Trophoblast cell (in vitro differentiated cells and primary cell): ENCODE data around the gene EMILIN1.

Experiments
- DNase-seq, 2 donors: peaks; one replicate each; pipeline ENCODE4 v3.0.0-alpha.2; 2016
- H2AFZ ChIP-seq: 2 replicates; pipeline ENCODE4 v1.6.1; 2013; ENCODE audit warnings: low read length, moderate library complexity, mild to moderate bottlenecking; ENCODE audit not compliant: insufficient read depth, poor library complexity
- H2AK5ac ChIP-seq: 2 replicates; pipeline ENCODE4 v1.6.1; 2013; ENCODE audit warnings: mild to moderate bottlenecking, low read length
- H2BK120ac ChIP-seq: 2 replicates; pipeline ENCODE4 v1.6.1; 2013; ENCODE audit warnings: low read length, mild to moderate bottlenecking, moderate library complexity; ENCODE audit not compliant: insufficient read depth, poor library complexity
- H2BK12ac ChIP-seq: 2 replicates; pipeline ENCODE4 v1.6.1; 2013; ENCODE audit warnings: mild to moderate bottlenecking, low read length, moderate library complexity
- H2BK5ac ChIP-seq: 2 replicates; pipeline ENCODE4 v1.6.1; 2013; ENCODE audit warnings: low read length, low read depth, moderate library complexity, mild to moderate bottlenecking; ENCODE audit not compliant: poor library complexity
- H3K14ac ChIP-seq: 2 replicates; pipeline ENCODE4 v1.6.1; 2013; ENCODE audit warnings: mild to moderate bottlenecking, low read length
- H3K18ac ChIP-seq: 2 replicates; pipeline ENCODE4 v1.6.1; 2013; ENCODE audit warnings: mild to moderate bottlenecking, low read length
- H3K23ac ChIP-seq: 2 replicates; pipeline ENCODE4 v1.6.1; 2013; ENCODE audit warnings: low read length
- H3K27ac ChIP-seq: 2 replicates; pipeline ENCODE4 v1.5.1; 2013; ENCODE audit warnings: low read depth, mild to moderate bottlenecking, inconsistent platforms, low read length, moderate library complexity
- H3K27me3 ChIP-seq: 2 replicates; pipeline ENCODE4 v1.6.1; 2013; ENCODE audit warnings: inconsistent platforms, mild to moderate bottlenecking, low read length, moderate library complexity; ENCODE audit not compliant: insufficient read depth
- H3K36me3 ChIP-seq, 2 experiments: 1 replicate in 1 of 2; 2 replicates in 1 of 2; pipeline ENCODE4 v1.6.1; 2013; ENCODE audit warnings: low read length in 2 of 2, mild to moderate bottlenecking in 2 of 2, moderate library complexity in 1 of 2; ENCODE audit not compliant: insufficient read depth in 2 of 2, control insufficient read depth in 1 of 2
- H3K4ac ChIP-seq: 2 replicates; pipeline ENCODE4 v1.6.1; 2013; ENCODE audit warnings: low read depth, mild to moderate bottlenecking, low read length, moderate library complexity
- H3K4me1 ChIP-seq, 2 experiments: 1 replicate in 1 of 2; 2 replicates in 1 of 2; pipeline ENCODE4 v1.6.1; 2013; ENCODE audit warnings: low read length in 2 of 2, mild to moderate bottlenecking in 2 of 2, moderate library complexity in 1 of 2; ENCODE audit not compliant: insufficient read depth in 2 of 2, control insufficient read depth in 1 of 2
- H3K4me2 ChIP-seq: 2 replicates; pipeline ENCODE4 v1.6.1; 2013; ENCODE audit warnings: inconsistent platforms, mild to moderate bottlenecking, low read length, moderate library complexity
- H3K4me3 ChIP-seq: 2 replicates; pipeline ENCODE4 v1.5.1; 2013; ENCODE audit warnings: mild to moderate bottlenecking, low read depth, low read length, inconsistent platforms
- H3K79me1 ChIP-seq: one replicate; pipeline ENCODE4 v1.6.1; 2013; ENCODE audit warnings: low read length
- H3K79me2 ChIP-seq: 2 replicates; pipeline ENCODE4 v1.6.1; 2013; ENCODE audit warnings: low read length, mild to moderate bottlenecking; ENCODE audit not compliant: control insufficient read depth, insufficient read depth, poor library complexity
- H3K9ac ChIP-seq: 2 replicates; pipeline ENCODE4 v1.6.1; 2013; ENCODE audit warnings: mild to moderate bottlenecking, low read length
- H3K9me3 ChIP-seq: 2 replicates; pipeline ENCODE4 v1.6.1; 2013; ENCODE audit warnings: low read depth, mild to moderate bottlenecking, control low read depth, inconsistent platforms, low read length; ENCODE audit not compliant: insufficient read depth
- H4K12ac ChIP-seq: 2 replicates; pipeline ENCODE4 v1.6.1; 2013; ENCODE audit warnings: low read depth, mild to moderate bottlenecking, low read length, moderate library complexity
- H4K8ac ChIP-seq: 2 replicates; pipeline ENCODE4 v1.6.1; 2013; ENCODE audit warnings: low read depth, mild to moderate bottlenecking, low read length, moderate library complexity
- H4K91ac ChIP-seq: one replicate; pipeline ENCODE4 v1.6.1; 2013; ENCODE audit warnings: low read depth, mild to moderate bottlenecking, low read length, moderate library complexity
- WGBS: extraction: QIAGEN DNeasy Blood & Tissue Kit; methylation state at CpG from one replicate; pipeline ENCODE4 v1.1.7; 2013; ENCODE audit warnings: missing lambda C conversion rate; ENCODE audit not compliant: insufficient read length, insufficient coverage; ENCODE audit errors: extremely low coverage; 5-methylcytosine and 5-hydroxymethylcytosine counted together

Gene EMILIN1

DNA sequence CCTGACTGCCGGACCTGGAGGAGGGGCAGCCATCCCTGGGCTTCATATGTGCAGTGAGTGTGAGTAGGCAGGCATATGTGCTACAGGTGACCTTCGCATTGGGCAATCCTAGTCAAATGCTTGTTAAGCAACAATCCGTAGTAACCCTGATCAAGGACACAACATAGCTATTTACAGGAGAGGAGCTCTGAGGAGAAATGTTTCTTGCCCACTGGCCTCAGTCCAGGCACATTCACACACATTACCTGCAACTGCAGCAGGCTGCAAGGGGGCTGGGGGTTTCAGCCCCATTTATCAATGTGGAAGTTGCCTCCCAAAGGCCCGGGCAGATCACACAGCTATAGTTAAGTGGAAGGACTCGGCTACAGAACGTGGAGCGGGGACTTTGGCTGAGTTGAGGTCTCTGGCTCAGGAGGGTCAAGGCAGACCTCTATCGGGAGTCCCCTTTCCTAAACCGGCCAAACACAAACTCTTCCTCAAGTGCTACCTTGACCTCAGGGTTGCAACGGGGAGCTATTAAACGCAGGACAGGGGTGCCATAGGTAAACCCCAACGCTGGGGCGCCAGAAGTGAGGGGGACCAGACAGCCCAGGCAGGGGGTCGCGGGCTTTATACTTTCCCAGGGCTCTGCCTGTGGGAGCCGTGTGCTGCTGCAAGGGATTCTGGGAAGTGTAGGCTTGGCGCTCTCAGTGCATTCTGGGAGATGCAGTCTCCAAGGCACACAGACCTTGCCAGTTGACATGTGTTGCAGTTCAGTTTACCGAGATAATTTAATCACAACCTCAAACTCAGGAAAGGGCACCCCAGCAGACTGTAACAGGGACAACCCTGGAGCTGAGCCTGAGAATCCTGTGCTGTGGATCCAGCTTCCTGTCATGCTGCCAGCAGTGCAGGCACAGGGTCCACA is 17.6 kb downstream of the EMILIN1 start:
- Histone ChIP-seq H3K27ac (peak overlapping the region; percentile 24), H3K9me3 (no peaks in the 10 kb centered on the region), H2BK120ac (peak overlapping the region; percentile 62)

DNA sequence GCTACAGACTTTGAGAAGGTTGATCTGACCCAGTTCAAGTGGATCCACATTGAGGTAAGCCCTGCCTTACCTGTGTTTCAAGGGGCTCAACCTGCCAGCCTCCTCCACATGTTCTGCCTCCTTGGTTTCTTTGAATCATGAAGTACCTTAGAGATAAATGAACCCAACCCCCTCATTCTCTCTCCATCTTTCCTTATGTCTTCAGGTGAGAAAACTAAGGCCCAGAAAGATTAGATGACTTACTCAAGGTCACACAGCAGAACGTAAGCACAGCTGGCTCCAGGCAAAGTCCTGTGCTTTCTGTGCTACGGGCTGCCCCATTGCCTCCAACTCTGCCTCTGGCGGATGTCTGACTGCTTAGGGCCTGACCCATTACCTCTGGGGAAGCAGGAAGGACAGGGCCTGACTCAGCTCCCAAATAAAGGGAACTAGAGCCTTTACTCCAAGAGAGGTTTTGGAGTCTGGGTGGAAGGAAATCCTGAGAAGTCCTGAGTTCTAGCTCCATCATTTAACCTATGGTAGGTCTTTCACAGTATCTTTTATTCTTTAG is 18.4 kb downstream of the EMILIN1 start:
- no peaks in the 10 kb centered on the region for H3K79me2 ChIP-seq
- H3K27ac ChIP-seq = peak overlapping the region; percentile 24
- DNase-seq = peak in 1 of 2 donors; percentile 19
- peak overlapping the region; percentile 5 for H2BK5ac ChIP-seq
- no peaks in the 10 kb centered on the region for H3K9me3 ChIP-seq
- H4K91ac ChIP-seq = peak overlapping the region; percentile 31
- H3K4me3 ChIP-seq = no peak overlapping the region
- no peak overlapping the region for H2BK12ac ChIP-seq
- H3K27me3 ChIP-seq = no peaks in the 10 kb centered on the region
- no peak overlapping the region for H4K8ac ChIP-seq
- WGBS = no CpG with 5 or more reads among the region's 3 CpGs
- H3K14ac ChIP-seq = peak overlapping the region; percentile 25
- H3K36me3 ChIP-seq = no peaks in the 10 kb centered on the region
- H3K23ac ChIP-seq = no peak overlapping the region
- H3K9ac ChIP-seq = no peak overlapping the region
- H3K4ac ChIP-seq = no peak overlapping the region
- H3K79me1 ChIP-seq = peaks cover 7% of the 10 kb centered on the region
- H4K12ac ChIP-seq = no peak overlapping the region
- no peak overlapping the region for H3K4me2 ChIP-seq
- no peak overlapping the region for H2AFZ ChIP-seq
- peak overlapping the region; percentile 62 for H2BK120ac ChIP-seq
- H3K4me1 ChIP-seq = peaks cover 4% of the 10 kb centered on the region in 2 experiments
- no peak overlapping the region for H3K18ac ChIP-seq
- H2AK5ac ChIP-seq = no peak overlapping the region

More for the DNA sequence above, 17.6 kb downstream of the EMILIN1 start:
- Histone ChIP-seq H3K4me3 (no peak overlapping the region), H4K8ac (peak overlapping the region; percentile 96), H2BK5ac (peak overlapping the region; percentile 43), H2AFZ (peak overlapping the region; percentile 87), H3K36me3 (no peaks in the 10 kb centered on the region), H3K9ac (peak overlapping the region; percentile 11), H3K27me3 (no peaks in the 10 kb centered on the region), H3K18ac (peak overlapping the region; percentile 9), H3K23ac (no peak overlapping the region), H2BK12ac (peak overlapping the region; percentile 33), H3K14ac (peak overlapping the region; percentile 25), H3K79me2 (no peaks in the 10 kb centered on the region), H4K12ac (peak overlapping the region; percentile 55), H3K4ac (no peak overlapping the region), H4K91ac (peak overlapping the region; percentile 31), H3K4me1 (peaks cover 4% of the 10 kb centered on the region in 2 experiments), H2AK5ac (no peak overlapping the region), H3K79me1 (peaks cover 7% of the 10 kb centered on the region), H3K4me2 (peak overlapping the region; percentile 62)
- WGBS = no CpG with 5 or more reads among the region's 18 CpGs
- peak; percentile 44 to 70 for DNase-seq

DNA sequence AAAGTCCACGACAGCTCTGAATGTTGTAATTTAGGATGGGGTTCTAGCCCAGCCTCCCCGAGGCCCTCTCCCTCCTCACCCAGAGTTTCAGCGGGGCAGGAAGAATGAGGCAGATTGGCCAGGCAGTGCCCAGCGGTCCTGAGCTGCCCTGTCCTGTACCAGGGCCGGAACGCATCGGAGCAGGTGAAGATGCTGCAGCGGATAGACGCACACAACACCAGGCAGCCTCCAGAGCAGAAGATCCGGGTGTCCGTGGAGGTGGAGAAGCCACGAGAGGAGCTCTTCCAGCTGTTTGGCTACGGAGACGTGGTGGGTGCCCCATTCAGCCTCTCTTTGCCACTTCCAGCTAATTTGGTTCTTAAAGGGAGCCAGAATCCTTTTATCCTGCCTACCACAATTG is 18.9 kb downstream of the EMILIN1 start:
- Histone ChIP-seq H3K4me1 (peaks cover 4% of the 10 kb centered on the region in 2 experiments), H2AFZ (no peak overlapping the region), H3K4ac (no peak overlapping the region), H3K36me3 (no peaks in the 10 kb centered on the region), H3K79me2 (no peaks in the 10 kb centered on the region), H2BK120ac (no peak overlapping the region), H2BK12ac (no peak overlapping the region), H3K4me3 (peak overlapping the region; percentile 16), H4K91ac (peak overlapping the region; percentile 52), H3K79me1 (peaks cover 7% of the 10 kb centered on the region), H4K12ac (no peak overlapping the region), H3K27me3 (no peaks in the 10 kb centered on the region), H3K27ac (peak overlapping the region; percentile 6), H3K9ac (no peak overlapping the region), H3K23ac (no peak overlapping the region), H2BK5ac (no peak overlapping the region), H2AK5ac (no peak overlapping the region), H3K14ac (peak overlapping the region; percentile 5), H4K8ac (peak overlapping the region; percentile 2), H3K4me2 (no peak overlapping the region), H3K9me3 (no peaks in the 10 kb centered on the region), H3K18ac (no peak overlapping the region)
- WGBS = no CpG with 5 or more reads among the region's 14 CpGs
- DNase-seq = no peak

GRCh38 chr2:27099334-27099955 is 21.0 kb downstream of the EMILIN1 start:
- Histone ChIP-seq H3K23ac (no peak overlapping the region), H3K4me2 (no peak overlapping the region), H3K9me3 (no peaks in the 10 kb centered on the region), H2AK5ac (no peak overlapping the region), H4K91ac (no peak overlapping the region), H3K9ac (no peak overlapping the region), H2BK5ac (no peak overlapping the region), H3K4me1 (peaks cover 4% of the 10 kb centered on the region in 2 experiments), H2BK12ac (no peak overlapping the region), H4K12ac (no peak overlapping the region), H4K8ac (no peak overlapping the region), H2BK120ac (no peak overlapping the region), H3K18ac (no peak overlapping the region), H3K79me1 (peaks cover 7% of the 10 kb centered on the region), H3K27ac (no peak overlapping the region), H3K4ac (no peak overlapping the region), H3K27me3 (no peaks in the 10 kb centered on the region), H3K36me3 (no peaks in the 10 kb centered on the region), H2AFZ (no peak overlapping the region), H3K4me3 (no peak overlapping the region), H3K14ac (no peak overlapping the region), H3K79me2 (no peaks in the 10 kb centered on the region)
- no peak for DNase-seq
- no CpG with 5 or more reads among the region's 19 CpGs for WGBS
